Mesenchymal stem cell (in vitro differentiated cells and primary cell): Measurements from ENCODE around the gene SNRPE. TPM values are rescaled to one million over a fixed set of nuclear protein-coding genes. Genes with fewer than 3 reads are reported as not detected.
A peak's percentile ranks its signal among the peaks of the same experiment; 100 is the strongest.

ENCODE experiments used
- DNase-seq: peaks from one replicate; pipeline ENCODE4 v3.0.0-alpha.2; 2013
- H2AFZ ChIP-seq: one replicate; pipeline ENCODE4 v1.6.1; 2013; ENCODE audit warnings: low read depth, mild to moderate bottlenecking, control low read depth, inconsistent platforms, low read length, moderate library complexity
- H2AK5ac ChIP-seq: 2 replicates; pipeline ENCODE4 v1.6.1; 2013; ENCODE audit warnings: low read length, moderate library complexity, mild to moderate bottlenecking, inconsistent platforms; ENCODE audit not compliant: severe bottlenecking
- H2BK120ac ChIP-seq: one replicate; pipeline ENCODE4 v1.6.1; 2013; ENCODE audit warnings: low read depth, mild to moderate bottlenecking, inconsistent platforms, low read length, moderate library complexity
- H2BK12ac ChIP-seq, 2 experiments: one replicate each; pipeline ENCODE4 v1.6.1; 2013; ENCODE audit warnings: inconsistent platforms in 2 of 2, low read length in 2 of 2, mild to moderate bottlenecking in 2 of 2, moderate library complexity in 2 of 2, control low read depth in 1 of 2
- H2BK15ac ChIP-seq: one replicate; pipeline ENCODE4 v1.6.1; 2013; ENCODE audit warnings: mild to moderate bottlenecking, low read depth, inconsistent platforms; ENCODE audit not compliant: poor library complexity, severe bottlenecking
- H2BK5ac ChIP-seq: 2 replicates; pipeline ENCODE4 v1.6.1; 2013; ENCODE audit warnings: low read depth, mild to moderate bottlenecking, low read length, control low read depth, inconsistent platforms; ENCODE audit not compliant: poor library complexity, severe bottlenecking
- H3K14ac ChIP-seq, 2 experiments: one replicate each; pipeline ENCODE4 v1.6.1; 2013; ENCODE audit warnings: inconsistent platforms in 2 of 2, low read length in 2 of 2, control low read depth in 1 of 2, mild to moderate bottlenecking in 1 of 2, moderate library complexity in 1 of 2
- H3K18ac ChIP-seq, 2 experiments: one replicate each; pipeline ENCODE4 v1.6.1; 2013; ENCODE audit warnings: inconsistent platforms in 2 of 2, low read length in 2 of 2, control low read depth in 1 of 2, low read depth in 1 of 2, mild to moderate bottlenecking in 1 of 2
- H3K23ac ChIP-seq, 2 experiments: one replicate each; pipeline ENCODE4 v1.6.1; 2013; ENCODE audit warnings: inconsistent platforms in 2 of 2, low read length in 2 of 2, mild to moderate bottlenecking in 2 of 2, moderate library complexity in 2 of 2, control low read depth in 1 of 2
- H3K27ac ChIP-seq: 2 replicates; pipeline ENCODE4 v1.5.1; 2013; ENCODE audit warnings: mild to moderate bottlenecking, moderate library complexity, low read length, control low read depth, inconsistent platforms; ENCODE audit not compliant: poor library complexity, severe bottlenecking
- H3K27me3 ChIP-seq, 2 experiments: 2 replicates each; pipeline versions ENCODE4 v1.6.1 to v1.7.0; 2013; ENCODE audit warnings: low read length in 2 of 2, mild to moderate bottlenecking in 2 of 2, moderate library complexity in 2 of 2, control low read depth in 1 of 2, inconsistent platforms in 1 of 2; ENCODE audit not compliant: control insufficient read depth in 1 of 2, insufficient read depth in 1 of 2
- H3K36me3 ChIP-seq, 2 experiments: 2 replicates each; pipeline versions ENCODE4 v1.6.1 to v1.7.0; 2013; ENCODE audit warnings: low read length in 2 of 2, control low read depth in 1 of 2, inconsistent platforms in 1 of 2, low read depth in 1 of 2, mild to moderate bottlenecking in 1 of 2; ENCODE audit not compliant: insufficient read depth in 2 of 2, control insufficient read depth in 1 of 2
- H3K4ac ChIP-seq, 2 experiments: one replicate each; pipeline ENCODE4 v1.6.1; 2013; ENCODE audit warnings: inconsistent platforms in 2 of 2, low read length in 2 of 2, mild to moderate bottlenecking in 2 of 2, moderate library complexity in 2 of 2, control low read depth in 1 of 2, low read depth in 1 of 2
- H3K4me1 ChIP-seq: 2 replicates; pipeline ENCODE4 v1.6.1; 2013; ENCODE audit warnings: low read depth, low read length, control low read depth; ENCODE audit not compliant: control insufficient read depth, insufficient read depth
- H3K4me2 ChIP-seq: 2 replicates; pipeline ENCODE4 v1.6.1; 2013; ENCODE audit warnings: low read length, mild to moderate bottlenecking, inconsistent platforms; ENCODE audit not compliant: poor library complexity, severe bottlenecking
- H3K4me3 ChIP-seq, 2 experiments: 2 replicates each; pipeline versions ENCODE4 v1.5.1 to v1.7.0; 2013; ENCODE audit warnings: low read length in 2 of 2, mild to moderate bottlenecking in 2 of 2, control low read depth in 1 of 2, low read depth in 1 of 2; ENCODE audit not compliant: insufficient read depth in 1 of 2
- H3K79me1 ChIP-seq: replicated peaks from 2 replicates; pipeline ENCODE4 v1.6.1; 2013; ENCODE audit warnings: mild to moderate bottlenecking, control low read depth, low read length, inconsistent platforms; ENCODE audit not compliant: poor library complexity, severe bottlenecking
- H3K9ac ChIP-seq: 2 replicates; pipeline ENCODE4 v1.7.0; 2013; ENCODE audit warnings: mild to moderate bottlenecking, low read length, moderate library complexity
- H3K9me3 ChIP-seq: 2 replicates; pipeline ENCODE4 v1.7.0; 2013; ENCODE audit warnings: mild to moderate bottlenecking, low read length; ENCODE audit not compliant: control insufficient read depth
- H4K8ac ChIP-seq: one replicate; pipeline ENCODE4 v1.6.1; 2013; ENCODE audit warnings: inconsistent platforms, mild to moderate bottlenecking, low read length, moderate library complexity
- H4K91ac ChIP-seq: one replicate; pipeline ENCODE4 v1.6.1; 2013; ENCODE audit warnings: mild to moderate bottlenecking, low read length, inconsistent platforms
- WGBS: methylation state at CpG from one replicate; pipeline ENCODE4 v1.1.7; 2013; ENCODE audit warnings: mixed read lengths; 5-methylcytosine and 5-hydroxymethylcytosine counted together
- small RNA-seq: library from polyadenylated mRNA; stranded (forward); fragments of <200 nt; extraction: miRNeasy Mini kit (QIAGEN cat#:217004); gene quantifications from one replicate; pipeline ENCODE3, GENCODE V24; 2013; ENCODE audit warnings: low read depth

SNRPE gene

DNA sequence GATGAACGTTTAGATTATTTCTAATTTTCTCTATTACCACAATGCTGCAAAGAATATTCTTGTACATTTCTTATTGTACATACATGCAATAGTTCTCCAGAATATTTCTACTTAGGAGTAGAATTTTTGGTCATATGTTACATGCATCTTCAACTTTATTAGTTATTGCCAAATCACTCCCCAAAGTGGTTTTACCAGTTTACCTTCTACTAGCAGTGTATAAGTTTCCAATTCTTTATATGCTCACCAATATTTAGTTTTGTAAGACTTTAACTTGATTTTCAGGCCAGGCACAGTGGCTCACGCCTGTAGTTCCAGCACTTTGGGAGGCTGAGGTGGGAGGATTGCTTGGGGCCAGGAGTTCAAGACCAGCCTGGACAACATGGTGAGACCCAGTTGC, 55.4 kb downstream of the SNRPE start:
- no peaks in the 10 kb centered on the region for H3K4me1 ChIP-seq
- DNase-seq: no peak
- no peak overlapping the region for H4K91ac ChIP-seq
- no peaks in the 10 kb centered on the region for H3K36me3 ChIP-seq
- H3K9ac ChIP-seq: no peak overlapping the region
- H2BK120ac ChIP-seq: no peak overlapping the region
- H2BK12ac ChIP-seq: no peak overlapping the region
- no peaks in the 10 kb centered on the region for H3K27me3 ChIP-seq
- H3K14ac ChIP-seq: no peak overlapping the region
- H3K18ac ChIP-seq: no peak overlapping the region
- 100% methylated on average over 1 of the region's 2 CpGs for WGBS
- no peak overlapping the region for H2AK5ac ChIP-seq
- H2BK5ac ChIP-seq: no peak overlapping the region
- no peak overlapping the region for H3K27ac ChIP-seq
- H3K4me2 ChIP-seq: no peak overlapping the region
- no peaks in the 10 kb centered on the region for H3K9me3 ChIP-seq
- H4K8ac ChIP-seq: no peak overlapping the region
- H3K4me3 ChIP-seq: no peak overlapping the region
- no peak overlapping the region for H3K4ac ChIP-seq
- no peak overlapping the region for H2AFZ ChIP-seq
- no peak overlapping the region for H2BK15ac ChIP-seq
- H3K79me1 ChIP-seq: no peaks in the 10 kb centered on the region
- H3K23ac ChIP-seq: peak overlapping the region in 1 of 2 experiments; percentile 14

Small RNAs within 50 kb of the gene (small RNA-seq; reads per million reads assigned to genes)
- gene HSPE1P6: not detected
